Renal cortex interstitium (tissue), 11 donors: Measurements from ENCODE around the gene PITRM1. TPM values are rescaled to one million over a fixed set of nuclear protein-coding genes. Genes with fewer than 3 reads are reported as not detected.
A peak's percentile ranks its signal among the peaks of the same experiment; 100 is the strongest.

Source experiments
- DNase-seq, 11 donors: peaks; one replicate each; pipeline ENCODE4 v3.0.0-alpha.2; 2013; ENCODE audit warnings: low read depth in 9 of 11, low spot score in 4 of 11; ENCODE audit errors: extremely low read depth in 1 of 11
- polyA plus RNA-seq, 3 donors: library from polyadenylated mRNA; unstranded; fragments of 120-200 nt; gene quantifications; one replicate each; pipeline ENCODE4 v1.2.1, GENCODE V29; 2013; ENCODE audit not compliant: insufficient read length in 3 of 3

PITRM1 gene
- polyA plus RNA-seq, 3 donors = 66.2 to 78.1 (median 68.8) TPM

- DNase-seq = no peak
Observed at GRCh38 chr10:3129581-3130340, 42.8 kb downstream of the PITRM1 start.

GRCh38 chr10:3128379-3129130 is 44.0 kb downstream of the PITRM1 start:
- DNase-seq = no peak

- DNase-seq = no peak
Observed at GRCh38 chr10:3127921-3128320, 44.7 kb downstream of the PITRM1 start.

- peak in 5 of 11 donors; percentile 13 to 46 (median 35) for DNase-seq
Observed at GRCh38 chr10:3126741-3127346, 45.7 kb downstream of the PITRM1 start.

GRCh38 chr10:3126249-3126648 is 46.3 kb downstream of the PITRM1 start:
- DNase-seq = no peak

- no peak for DNase-seq
Observed at GRCh38 chr10:3125527-3126170, 46.9 kb downstream of the PITRM1 start.

- no peak for DNase-seq
Observed at GRCh38 chr10:3124412-3125175, 48.0 kb downstream of the PITRM1 start.

GRCh38 chr10:3123571-3124411 is 48.8 kb downstream of the PITRM1 start:
- DNase-seq = no peak

GRCh38 chr10:3122486-3123205 is 49.9 kb downstream of the PITRM1 start:
- no peak for DNase-seq

- DNase-seq = no peak
Observed at GRCh38 chr10:3122034-3122433, 50.5 kb downstream of the PITRM1 start.

- DNase-seq = no peak
Observed at GRCh38 chr10:3119796-3120459, 52.7 kb downstream of the PITRM1 start.

- DNase-seq = no peak
Observed at GRCh38 chr10:3118641-3119091, 53.9 kb downstream of the PITRM1 start.

- DNase-seq = no peak
Observed at GRCh38 chr10:3117486-3117885, 55.1 kb downstream of the PITRM1 start.

GRCh38 chr10:3116508-3117100 is 56.0 kb downstream of the PITRM1 start:
- no peak for DNase-seq

- no peak for DNase-seq
Observed at GRCh38 chr10:3115685-3116084, 56.9 kb downstream of the PITRM1 start.

- DNase-seq = no peak
Observed at GRCh38 chr10:3113343-3113720, 59.2 kb downstream of the PITRM1 start.
